Trophoblast cell (in vitro differentiated cells and primary cell): ENCODE measurements around the gene TJP3.
A peak's percentile ranks its signal among the peaks of the same experiment; 100 is the strongest.

Source experiments
- DNase-seq, 2 donors: peaks; one replicate each; pipeline ENCODE4 v3.0.0-alpha.2; 2016
- H2AFZ ChIP-seq: 2 replicates; pipeline ENCODE4 v1.6.1; 2013; ENCODE audit warnings: low read length, moderate library complexity, mild to moderate bottlenecking; ENCODE audit not compliant: insufficient read depth, poor library complexity
- H2AK5ac ChIP-seq: 2 replicates; pipeline ENCODE4 v1.6.1; 2013; ENCODE audit warnings: mild to moderate bottlenecking, low read length
- H2BK120ac ChIP-seq: 2 replicates; pipeline ENCODE4 v1.6.1; 2013; ENCODE audit warnings: low read length, mild to moderate bottlenecking, moderate library complexity; ENCODE audit not compliant: insufficient read depth, poor library complexity
- H2BK12ac ChIP-seq: 2 replicates; pipeline ENCODE4 v1.6.1; 2013; ENCODE audit warnings: mild to moderate bottlenecking, low read length, moderate library complexity
- H2BK5ac ChIP-seq: 2 replicates; pipeline ENCODE4 v1.6.1; 2013; ENCODE audit warnings: low read length, low read depth, moderate library complexity, mild to moderate bottlenecking; ENCODE audit not compliant: poor library complexity
- H3K14ac ChIP-seq: 2 replicates; pipeline ENCODE4 v1.6.1; 2013; ENCODE audit warnings: mild to moderate bottlenecking, low read length
- H3K18ac ChIP-seq: 2 replicates; pipeline ENCODE4 v1.6.1; 2013; ENCODE audit warnings: mild to moderate bottlenecking, low read length
- H3K23ac ChIP-seq: 2 replicates; pipeline ENCODE4 v1.6.1; 2013; ENCODE audit warnings: low read length
- H3K27ac ChIP-seq: 2 replicates; pipeline ENCODE4 v1.5.1; 2013; ENCODE audit warnings: low read depth, mild to moderate bottlenecking, inconsistent platforms, low read length, moderate library complexity
- H3K27me3 ChIP-seq: 2 replicates; pipeline ENCODE4 v1.6.1; 2013; ENCODE audit warnings: inconsistent platforms, mild to moderate bottlenecking, low read length, moderate library complexity; ENCODE audit not compliant: insufficient read depth
- H3K36me3 ChIP-seq, 2 experiments: 1 replicate in 1 of 2; 2 replicates in 1 of 2; pipeline ENCODE4 v1.6.1; 2013; ENCODE audit warnings: low read length in 2 of 2, mild to moderate bottlenecking in 2 of 2, moderate library complexity in 1 of 2; ENCODE audit not compliant: insufficient read depth in 2 of 2, control insufficient read depth in 1 of 2
- H3K4ac ChIP-seq: 2 replicates; pipeline ENCODE4 v1.6.1; 2013; ENCODE audit warnings: low read depth, mild to moderate bottlenecking, low read length, moderate library complexity
- H3K4me1 ChIP-seq, 2 experiments: 1 replicate in 1 of 2; 2 replicates in 1 of 2; pipeline ENCODE4 v1.6.1; 2013; ENCODE audit warnings: low read length in 2 of 2, mild to moderate bottlenecking in 2 of 2, moderate library complexity in 1 of 2; ENCODE audit not compliant: insufficient read depth in 2 of 2, control insufficient read depth in 1 of 2
- H3K4me2 ChIP-seq: 2 replicates; pipeline ENCODE4 v1.6.1; 2013; ENCODE audit warnings: inconsistent platforms, mild to moderate bottlenecking, low read length, moderate library complexity
- H3K4me3 ChIP-seq: 2 replicates; pipeline ENCODE4 v1.5.1; 2013; ENCODE audit warnings: mild to moderate bottlenecking, low read depth, low read length, inconsistent platforms
- H3K79me1 ChIP-seq: one replicate; pipeline ENCODE4 v1.6.1; 2013; ENCODE audit warnings: low read length
- H3K79me2 ChIP-seq: 2 replicates; pipeline ENCODE4 v1.6.1; 2013; ENCODE audit warnings: low read length, mild to moderate bottlenecking; ENCODE audit not compliant: control insufficient read depth, insufficient read depth, poor library complexity
- H3K9ac ChIP-seq: 2 replicates; pipeline ENCODE4 v1.6.1; 2013; ENCODE audit warnings: mild to moderate bottlenecking, low read length
- H3K9me3 ChIP-seq: 2 replicates; pipeline ENCODE4 v1.6.1; 2013; ENCODE audit warnings: low read depth, mild to moderate bottlenecking, control low read depth, inconsistent platforms, low read length; ENCODE audit not compliant: insufficient read depth
- H4K12ac ChIP-seq: 2 replicates; pipeline ENCODE4 v1.6.1; 2013; ENCODE audit warnings: low read depth, mild to moderate bottlenecking, low read length, moderate library complexity
- H4K8ac ChIP-seq: 2 replicates; pipeline ENCODE4 v1.6.1; 2013; ENCODE audit warnings: low read depth, mild to moderate bottlenecking, low read length, moderate library complexity
- H4K91ac ChIP-seq: one replicate; pipeline ENCODE4 v1.6.1; 2013; ENCODE audit warnings: low read depth, mild to moderate bottlenecking, low read length, moderate library complexity
- WGBS: extraction: QIAGEN DNeasy Blood & Tissue Kit; methylation state at CpG from one replicate; pipeline ENCODE4 v1.1.7; 2013; ENCODE audit warnings: missing lambda C conversion rate; ENCODE audit not compliant: insufficient read length, insufficient coverage; ENCODE audit errors: extremely low coverage; 5-methylcytosine and 5-hydroxymethylcytosine counted together

TJP3 gene

DNA sequence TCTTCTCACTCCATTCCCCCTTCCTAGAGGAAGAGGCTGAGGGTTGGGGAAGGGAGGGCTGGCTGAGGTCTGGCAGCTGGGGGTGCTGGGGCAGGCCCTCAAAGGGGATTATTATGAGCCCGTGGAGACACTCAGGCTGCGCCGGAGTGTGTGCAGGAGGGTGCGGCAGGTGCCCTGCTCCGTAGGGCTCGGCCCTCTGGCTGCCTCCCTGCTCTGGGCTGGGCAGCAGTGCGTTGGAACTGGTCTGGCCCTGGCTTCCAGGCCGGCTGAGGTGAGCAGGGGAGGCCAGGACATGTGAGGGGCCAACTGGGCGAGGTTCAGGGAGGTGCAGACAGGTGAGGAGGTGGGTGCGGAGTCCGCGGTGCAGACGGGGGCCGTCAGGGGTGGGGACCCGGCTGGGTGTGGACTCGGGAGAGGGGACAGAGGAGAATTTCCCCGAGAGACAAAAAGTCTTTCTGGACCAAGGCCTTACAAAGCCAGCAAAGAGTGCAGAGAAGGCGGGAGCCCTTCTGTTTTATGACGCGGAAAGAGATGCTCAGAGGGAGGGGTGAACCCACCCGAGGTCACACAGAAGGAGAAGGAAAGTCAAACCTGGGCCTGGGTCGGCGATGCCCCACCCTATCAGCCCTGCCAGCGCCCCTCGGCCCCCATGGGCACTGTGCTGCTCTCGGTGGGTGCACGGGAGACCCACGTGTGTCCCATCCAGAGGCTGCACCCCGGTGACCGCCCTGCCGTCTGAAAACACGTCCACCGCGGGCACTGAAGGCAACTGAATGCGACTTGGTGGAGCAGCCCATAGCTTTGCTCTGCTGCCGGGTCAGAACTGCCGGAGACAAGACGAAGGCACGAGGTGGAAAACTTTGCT is 38.9 kb upstream of the TJP3 start:
- Histone ChIP-seq H3K18ac (peak overlapping the region; percentile 78), H3K79me1 (peaks cover 16% of the 10 kb centered on the region), H2BK5ac (peak overlapping the region; percentile 58), H2AFZ (no peak overlapping the region), H3K36me3 (peaks cover 16% of the 10 kb centered on the region in 2 experiments), H3K4ac (peak overlapping the region; percentile 12), H3K23ac (no peak overlapping the region), H4K8ac (peak overlapping the region; percentile 67), H3K79me2 (peaks cover 5% of the 10 kb centered on the region), H3K9ac (no peak overlapping the region), H4K91ac (peak overlapping the region; percentile 76), H4K12ac (no peak overlapping the region), H2BK12ac (no peak overlapping the region), H3K4me3 (no peak overlapping the region), H3K27me3 (no peaks in the 10 kb centered on the region), H2AK5ac (peak overlapping the region; percentile 65), H3K4me1 (peaks cover 17 to 32% of the 10 kb centered on the region in 2 experiments), H3K9me3 (peaks cover 2% of the 10 kb centered on the region), H2BK120ac (peak overlapping the region; percentile 70), H3K27ac (peak overlapping the region; percentile 50), H3K4me2 (no peak overlapping the region), H3K14ac (peak overlapping the region; percentile 81)
- WGBS: no CpG with 5 or more reads among the region's 39 CpGs
- no peak for DNase-seq

DNA sequence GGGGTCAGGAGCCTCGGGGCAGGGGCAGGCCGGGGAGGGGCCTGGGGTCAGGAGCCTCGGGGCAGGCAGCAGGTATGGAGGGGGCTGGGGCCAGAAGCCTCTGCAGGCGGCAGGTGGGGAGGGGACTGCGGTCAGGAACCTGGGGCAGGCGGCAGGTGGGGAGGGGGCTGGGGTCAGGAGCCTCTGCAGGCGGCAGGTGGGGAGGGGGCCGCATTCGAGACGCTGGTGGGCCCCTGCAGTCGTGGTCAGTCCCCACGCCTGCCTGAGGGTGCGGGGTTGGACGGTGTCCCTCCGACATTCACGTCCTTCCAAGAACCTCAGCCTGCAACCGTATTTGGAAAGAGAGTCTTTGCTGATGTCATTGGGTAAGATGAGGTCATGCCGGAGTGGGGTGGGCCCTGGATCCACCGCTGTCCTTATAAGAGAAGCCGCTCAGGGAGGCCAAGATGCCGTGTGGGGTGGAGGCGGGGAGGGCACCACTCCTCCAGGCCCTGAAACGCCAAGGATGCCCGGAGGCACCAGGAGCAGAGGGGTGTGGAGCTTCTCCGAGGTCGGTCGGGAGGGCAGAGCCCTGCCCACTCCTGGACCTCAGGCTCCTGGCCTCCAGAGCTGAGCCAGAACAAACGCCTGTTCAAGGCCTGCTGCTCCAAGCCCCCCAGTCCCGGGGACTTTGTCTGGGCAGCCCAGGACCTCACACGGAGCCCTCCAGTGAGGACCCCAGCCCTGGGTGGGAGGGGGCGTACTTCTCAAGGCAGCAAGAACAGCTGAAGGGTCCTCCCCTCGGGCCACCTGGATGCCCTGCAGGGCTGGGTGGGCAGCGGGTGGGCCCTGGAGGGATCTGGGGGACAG is 38.0 kb upstream of the TJP3 start:
- Histone ChIP-seq H3K18ac (peak overlapping the region; percentile 82), H3K9me3 (peaks cover 2% of the 10 kb centered on the region), H3K9ac (no peak overlapping the region), H3K79me1 (peaks cover 16% of the 10 kb centered on the region), H4K8ac (peak overlapping the region; percentile 49), H3K4ac (peak overlapping the region; percentile 61), H3K4me1 (peaks cover 17 to 32% of the 10 kb centered on the region in 2 experiments), H2AK5ac (peak overlapping the region; percentile 44), H2BK12ac (peak overlapping the region; percentile 60), H3K4me2 (no peak overlapping the region), H2BK5ac (peak overlapping the region; percentile 38), H4K12ac (peak overlapping the region; percentile 27), H3K27me3 (no peaks in the 10 kb centered on the region), H4K91ac (peak overlapping the region; percentile 72), H3K27ac (peak overlapping the region; percentile 49), H3K79me2 (peaks cover 5% of the 10 kb centered on the region), H3K23ac (no peak overlapping the region), H3K4me3 (no peak overlapping the region), H3K14ac (peak overlapping the region; percentile 61), H2BK120ac (peak overlapping the region; percentile 28), H2AFZ (no peak overlapping the region), H3K36me3 (peaks cover 10% of the 10 kb centered on the region in 2 experiments)
- DNase-seq: peak; percentile 45 to 66
- no CpG with 5 or more reads among the region's 33 CpGs for WGBS

- Histone ChIP-seq H2AFZ (peak overlapping the region; percentile 32), H3K4ac (peak overlapping the region; percentile 61), H4K8ac (peak overlapping the region; percentile 49), H3K9ac (no peak overlapping the region), H3K14ac (peak overlapping the region; percentile 61), H3K79me1 (peaks cover 16% of the 10 kb centered on the region), H3K4me2 (no peak overlapping the region), H2BK5ac (peak overlapping the region; percentile 38), H3K27me3 (no peaks in the 10 kb centered on the region), H3K9me3 (peaks cover 2% of the 10 kb centered on the region), H3K4me1 (peaks cover 17 to 32% of the 10 kb centered on the region in 2 experiments), H2BK120ac (peak overlapping the region; percentile 21), H3K27ac (peak overlapping the region; percentile 49), H4K12ac (no peak overlapping the region), H3K4me3 (no peak overlapping the region), H2BK12ac (peak overlapping the region; percentile 55), H2AK5ac (peak overlapping the region; percentile 6), H4K91ac (peak overlapping the region; percentile 72), H3K18ac (peak overlapping the region; percentile 82), H3K79me2 (peaks cover 5% of the 10 kb centered on the region), H3K23ac (no peak overlapping the region), H3K36me3 (peaks cover 8 to 10% of the 10 kb centered on the region in 2 experiments)
- DNase-seq: no peak
- no CpG with 5 or more reads among the region's 45 CpGs for WGBS
Observed at GRCh38 chr19:3670796-3671679, 37.1 kb upstream of the TJP3 start.
